ENCODE data around the gene SCTR.

SCTR gene

GRCh38 chr2:119523952-119524694 lies at the start of gene SCTR:
Gene SCTR (minus strand): TSS chr2:119524483. CDS start chr2:119524226, 257 bp downstream.
- DNase-seq, result peak; percentile 10 to 26

GRCh38 chr2:119567292-119567691 lies 43.0 kb upstream of the SCTR start:
- no peak for DNase-seq

- DNase-seq, result no peak
Observed at GRCh38 chr2:119565481-119565880, 41.2 kb upstream of the SCTR start.

DNA sequence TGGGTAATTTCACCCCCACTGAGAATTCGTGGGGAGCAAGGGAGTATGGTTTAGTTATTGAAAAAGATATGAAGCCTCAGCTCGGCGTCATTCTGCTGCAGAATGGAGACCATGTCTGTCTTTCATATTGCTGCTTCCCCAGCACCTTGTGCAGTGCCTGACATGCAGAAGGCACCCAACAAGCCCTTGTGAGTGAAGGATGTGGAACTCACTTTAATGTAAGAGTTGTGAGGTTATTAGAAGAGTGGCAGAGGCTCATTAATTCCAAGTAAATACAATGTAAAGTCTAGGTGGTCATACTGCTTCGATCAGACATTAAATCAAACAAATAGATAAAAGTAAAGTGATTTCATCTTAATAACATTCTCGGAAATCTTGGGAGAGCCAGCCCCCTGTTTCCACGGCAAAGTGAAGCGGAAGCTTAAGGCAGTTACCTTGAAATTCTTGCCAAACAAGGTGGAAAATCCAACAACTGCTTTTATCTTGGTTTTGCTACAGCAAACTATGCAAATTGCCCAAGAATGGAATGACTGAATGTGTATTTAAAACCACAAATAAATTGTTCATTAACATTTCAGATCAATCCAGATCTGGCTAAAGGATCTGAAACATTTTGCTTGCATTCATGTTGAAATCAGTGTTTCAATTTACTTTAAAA lies 29.5 kb upstream of the SCTR start:
- DNase-seq, result no peak

- no peak for DNase-seq
Observed at GRCh38 chr2:119552902-119553301, 28.6 kb upstream of the SCTR start.

- no peak for DNase-seq
Observed at GRCh38 chr2:119550856-119551255, 26.6 kb upstream of the SCTR start.

- no peak for DNase-seq
Observed at GRCh38 chr2:119550346-119550745, 26.1 kb upstream of the SCTR start.

DNA sequence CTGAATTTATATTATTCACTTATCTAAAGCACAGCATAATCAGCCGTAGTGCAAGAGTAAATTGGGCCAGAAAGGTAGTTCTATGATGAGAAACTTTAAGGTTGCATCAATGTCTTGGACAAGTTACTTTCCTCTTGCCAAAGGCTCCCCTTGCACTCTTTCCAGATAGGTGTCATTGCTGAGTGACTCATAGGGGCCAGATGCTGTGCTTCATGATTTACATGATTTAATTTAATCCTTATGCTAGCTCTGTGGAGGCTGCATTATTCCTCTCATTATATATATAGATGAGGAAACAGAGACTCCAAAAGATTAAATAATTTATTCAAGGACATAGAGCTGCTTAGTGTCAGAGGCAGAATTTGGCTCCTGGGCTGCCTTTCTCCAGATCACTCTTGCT lies 25.0 kb upstream of the SCTR start:
- no peak for DNase-seq

- no peak for DNase-seq
Observed at GRCh38 chr2:119548516-119549120, 24.3 kb upstream of the SCTR start.

DNA sequence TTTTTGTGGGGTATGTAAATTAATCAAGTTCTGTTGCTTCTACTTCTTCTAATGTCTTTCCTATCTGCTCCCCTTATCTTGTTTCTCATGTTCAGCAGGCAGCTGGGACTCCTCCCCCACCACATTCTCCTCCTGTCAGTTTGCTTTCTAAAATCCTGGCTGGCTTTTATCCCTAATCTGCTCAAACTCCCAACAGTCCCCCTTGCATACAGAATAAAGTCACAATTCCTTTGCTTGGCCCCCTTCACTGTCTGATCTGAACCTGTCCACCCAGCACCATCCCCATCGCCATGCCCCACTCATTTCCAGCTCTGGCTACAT lies 22.1 kb upstream of the SCTR start:
- no peak for DNase-seq

DNA sequence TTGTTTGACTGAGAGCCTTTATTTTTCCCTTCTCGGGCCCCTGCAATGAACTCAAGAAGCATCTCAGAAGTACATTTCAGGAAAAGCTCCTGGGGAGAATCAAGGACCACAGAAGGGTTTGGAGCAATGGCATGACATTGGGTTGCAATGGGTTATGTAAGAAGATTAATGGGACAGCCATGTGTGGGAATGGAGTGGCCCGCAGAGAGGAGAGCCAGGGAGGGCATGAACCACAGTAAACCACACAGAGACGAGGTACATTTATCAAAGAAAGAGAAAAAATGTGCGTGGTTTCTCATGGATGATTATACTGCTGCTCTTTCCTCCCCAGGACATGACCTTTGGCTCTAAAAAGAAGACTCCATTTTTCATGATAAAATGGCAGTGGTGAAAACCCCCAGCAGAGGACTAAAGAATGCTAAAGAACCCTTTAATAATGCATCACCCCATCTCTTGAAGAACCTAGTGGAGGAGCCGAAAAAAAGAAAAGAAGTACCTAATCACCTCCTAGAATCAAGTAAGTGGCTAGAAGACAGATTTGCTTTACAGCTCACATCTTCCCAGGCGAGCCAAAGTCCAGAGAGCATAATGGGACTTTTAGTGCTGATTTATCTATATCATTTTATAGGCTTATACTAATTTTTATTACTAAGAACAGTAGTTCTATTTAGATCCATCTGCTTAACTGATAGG lies 21.6 kb upstream of the SCTR start:
- no peak for DNase-seq

DNA sequence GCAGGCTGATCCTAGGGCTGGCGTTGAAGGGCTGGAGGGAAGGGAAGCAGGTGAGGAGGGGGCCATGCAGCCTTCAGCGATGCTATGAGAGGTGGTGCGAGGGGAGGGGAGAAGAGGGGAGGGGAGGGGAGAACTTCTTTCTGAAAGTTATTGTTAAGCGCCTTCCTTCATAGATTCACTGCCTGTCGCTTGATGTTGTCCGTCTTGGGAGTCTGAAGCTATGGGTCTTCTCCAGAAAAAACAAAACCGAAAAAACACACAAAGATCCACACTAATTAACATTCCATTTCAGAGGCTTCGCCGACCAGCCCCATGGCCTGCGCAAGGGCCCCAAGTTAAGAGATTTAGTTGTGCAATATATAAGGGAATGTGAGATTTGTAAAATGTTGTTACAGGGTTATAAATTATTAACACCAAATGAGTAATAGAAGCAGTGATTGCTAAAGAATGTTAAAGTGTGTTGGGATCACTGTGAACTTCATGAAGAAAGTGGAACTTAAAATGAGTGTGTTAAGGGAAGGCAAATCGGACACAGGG lies 20.7 kb upstream of the SCTR start:
- no peak for DNase-seq

DNA sequence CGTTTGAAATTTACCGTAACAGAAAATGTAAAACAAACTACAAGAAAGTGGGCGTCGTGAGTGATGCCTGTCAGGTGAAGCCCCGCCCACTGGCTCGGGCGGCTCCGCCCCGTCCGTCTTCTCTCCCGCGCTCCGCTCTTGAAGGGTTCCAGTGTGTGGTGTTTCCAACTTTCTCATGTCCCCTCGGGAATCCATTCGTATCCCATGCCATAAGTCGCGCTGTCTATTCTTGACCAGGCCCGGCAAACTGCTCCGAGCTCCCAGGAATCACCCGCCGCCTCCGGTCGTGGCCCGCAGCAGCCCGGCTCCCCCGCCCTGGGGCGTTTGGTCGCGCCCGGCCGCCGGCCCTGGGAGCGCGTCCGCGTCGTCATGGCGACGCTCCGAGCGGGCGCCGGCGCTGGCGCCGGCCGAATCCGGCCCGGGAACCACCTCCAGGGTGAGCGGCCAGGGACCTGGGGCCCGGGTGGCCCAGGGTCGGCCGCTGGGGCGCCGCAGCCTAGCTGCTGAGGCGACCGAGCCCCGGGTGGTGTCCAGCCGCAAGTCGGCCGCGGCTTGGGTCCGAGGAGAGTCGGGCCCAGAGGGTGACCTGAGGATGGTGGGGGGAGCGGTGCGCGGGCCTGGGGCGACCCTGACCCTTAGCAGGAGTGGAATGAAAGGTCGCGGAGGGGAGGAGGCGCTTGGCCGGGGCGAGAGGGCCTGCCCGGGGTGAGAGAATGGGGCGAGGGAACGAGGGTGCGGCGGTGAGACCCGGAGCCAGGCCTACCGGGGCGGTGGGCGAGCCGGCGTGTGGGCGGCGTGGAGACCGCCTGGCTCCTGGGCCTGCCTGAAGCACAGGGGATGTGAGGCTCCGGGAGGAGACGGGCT lies 20.0 kb upstream of the SCTR start, which contains the start of gene CFAP221:
Gene CFAP221 (plus strand): TSS at position 375 of the 864 bp plus-strand sequence. CDS start 1,683 bp downstream, outside the sequence.
- DNase-seq, result peak; percentile 44 to 73

DNA sequence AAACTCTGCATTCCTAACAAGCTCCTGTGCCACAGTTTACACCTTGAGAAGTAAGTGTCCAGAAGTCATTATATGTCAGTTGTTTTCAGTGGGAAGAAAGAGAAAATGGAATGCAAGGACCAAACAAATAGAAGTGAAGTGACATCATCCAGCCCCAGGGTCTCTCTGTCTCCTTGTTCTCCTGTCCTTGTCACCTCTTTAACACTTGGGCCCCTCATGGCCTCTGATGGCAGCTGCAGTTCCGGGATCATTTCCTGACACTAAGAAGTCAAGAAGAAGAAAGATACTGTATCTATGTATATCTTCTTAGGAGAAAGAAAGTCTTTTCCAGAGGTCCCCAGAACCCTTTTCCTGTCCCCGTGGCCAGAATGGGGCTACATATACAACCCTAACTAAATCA lies 17.2 kb upstream of the SCTR start:
- DNase-seq, result no peak

DNA sequence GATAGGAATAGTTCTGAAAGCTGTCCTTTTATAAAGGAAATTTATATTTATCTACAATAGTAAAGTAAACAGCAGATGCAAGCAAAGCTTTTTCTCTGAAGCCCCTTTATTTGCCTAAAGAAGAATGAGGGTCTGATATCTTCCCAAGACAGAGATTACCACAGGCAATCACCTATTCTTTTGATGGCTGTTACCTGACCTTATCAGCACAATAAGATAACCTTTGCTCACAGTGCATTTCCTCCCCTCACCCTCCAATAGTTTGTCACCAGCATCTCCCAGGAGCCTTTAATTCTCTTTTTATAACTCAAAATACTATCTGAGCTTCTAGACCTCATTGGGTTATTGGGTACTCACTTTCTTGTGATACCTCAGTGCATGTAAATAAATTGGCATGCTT lies 13.5 kb upstream of the SCTR start:
- no peak for DNase-seq

DNA sequence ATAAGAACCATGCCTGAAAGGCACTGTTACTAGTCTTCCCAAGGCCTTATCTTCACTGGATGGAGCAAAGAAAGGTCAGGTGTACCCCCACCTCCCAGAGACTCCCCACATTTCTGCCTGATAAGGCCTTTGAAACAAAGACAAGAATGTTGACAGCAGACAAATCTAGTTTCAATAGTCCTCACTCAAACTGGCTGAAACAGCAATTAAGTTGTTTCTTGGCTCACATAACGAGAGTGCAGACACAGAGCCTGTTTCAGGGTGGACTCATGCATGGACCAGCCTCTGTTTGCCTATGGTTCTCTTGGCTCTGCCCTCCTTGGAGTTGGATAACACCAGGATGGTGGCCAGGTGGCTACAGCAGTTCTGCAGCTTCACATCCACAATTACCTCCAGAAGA lies 12.4 kb upstream of the SCTR start:
- no peak for DNase-seq

DNA sequence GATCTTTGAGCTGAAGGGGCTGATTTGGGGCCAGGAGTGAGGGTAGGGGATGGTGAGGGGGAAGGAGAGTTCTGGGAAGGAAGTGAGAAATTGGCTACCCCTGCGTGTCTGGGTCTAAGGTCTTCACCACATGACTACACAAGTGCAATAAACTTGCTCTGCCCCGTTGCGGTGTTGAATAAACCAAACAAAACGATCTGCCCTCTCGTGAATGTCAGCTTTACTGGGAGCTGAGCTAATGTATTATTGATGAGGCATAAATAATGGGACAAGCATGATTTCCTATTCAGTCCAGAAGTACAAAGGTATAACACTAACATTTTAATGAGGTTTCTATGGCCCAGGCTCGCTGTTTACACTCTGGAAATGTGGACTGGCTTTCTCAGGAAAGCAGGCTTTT lies 11.9 kb upstream of the SCTR start:
- no peak for DNase-seq

DNA sequence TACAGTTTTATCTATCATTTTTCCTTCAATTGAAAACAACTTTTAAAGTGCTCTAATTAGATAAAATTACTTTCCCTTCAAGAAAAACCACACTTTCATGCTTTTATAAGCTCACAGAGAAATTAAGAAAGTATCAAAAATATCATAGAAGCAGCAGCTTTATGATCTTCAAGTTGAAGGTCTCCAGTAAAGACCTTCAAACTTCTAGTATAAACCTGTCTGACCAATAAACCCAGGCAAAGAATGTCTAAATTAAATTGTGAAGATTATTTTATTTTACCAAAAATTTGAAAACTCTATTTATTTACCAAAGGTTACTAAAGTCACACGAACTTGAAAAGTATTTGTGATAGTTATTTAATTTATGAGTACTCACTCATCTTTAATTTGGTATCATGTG lies 9.3 kb upstream of the SCTR start:
- no peak for DNase-seq

DNA sequence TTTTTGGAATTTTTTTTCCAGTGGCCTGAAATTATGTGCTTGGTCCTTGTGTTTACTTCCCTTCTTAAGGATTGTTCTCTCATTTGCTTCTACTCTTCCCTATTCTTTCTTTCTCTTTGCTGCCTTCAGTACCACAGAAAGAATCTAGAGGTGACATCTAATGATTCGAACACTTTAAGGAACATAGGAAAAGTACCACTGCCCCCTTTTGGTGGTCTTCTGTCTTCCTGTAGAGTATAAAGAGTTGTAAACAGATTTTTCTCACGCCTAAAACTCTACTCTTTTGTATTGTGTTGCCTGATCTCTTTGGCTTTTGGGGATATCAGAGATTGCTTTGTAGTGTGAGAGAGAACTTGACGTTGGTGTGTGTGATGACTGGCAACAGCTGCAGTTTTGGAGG lies 7.0 kb upstream of the SCTR start:
- DNase-seq, result no peak

DNA sequence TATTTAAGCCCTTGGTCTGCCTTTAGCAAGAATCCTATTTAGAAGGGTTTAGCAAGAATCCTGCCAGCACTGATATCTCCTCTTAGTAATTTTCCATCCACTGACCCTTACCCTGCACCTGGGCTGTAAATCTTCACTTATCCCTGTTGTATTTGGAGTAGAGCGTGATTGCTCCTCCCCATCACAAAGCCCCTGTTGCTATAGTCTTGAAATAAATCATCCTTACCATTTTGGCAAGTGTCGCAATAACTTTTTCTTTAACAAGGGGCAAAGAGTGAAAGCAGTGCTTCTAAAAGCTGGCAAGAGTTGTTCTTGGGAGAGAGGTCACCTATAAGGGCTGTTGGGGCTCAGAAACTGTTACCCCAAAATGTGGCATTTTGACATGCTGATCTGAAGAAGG lies 3.7 kb upstream of the SCTR start:
- no peak for DNase-seq

DNA sequence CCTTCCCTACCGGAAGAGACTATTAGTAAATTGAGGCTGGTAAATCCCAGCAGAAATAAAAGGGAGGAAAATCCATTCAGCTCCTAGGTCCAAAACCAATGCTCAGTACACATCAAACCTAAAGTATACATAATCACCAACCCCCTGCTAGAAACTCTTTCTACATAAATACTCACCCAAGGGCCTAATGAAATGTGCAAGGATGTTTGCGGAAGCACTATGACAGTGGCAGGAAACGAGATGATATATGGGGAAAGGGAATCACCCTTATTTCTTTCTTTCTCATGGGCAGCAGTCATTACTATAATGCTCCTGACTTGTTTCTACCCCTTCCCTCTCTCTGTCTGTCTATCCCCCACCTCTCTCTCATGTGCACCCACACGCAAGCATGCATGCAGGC lies 1.3 kb upstream of the SCTR start:
- no peak for DNase-seq

DNA sequence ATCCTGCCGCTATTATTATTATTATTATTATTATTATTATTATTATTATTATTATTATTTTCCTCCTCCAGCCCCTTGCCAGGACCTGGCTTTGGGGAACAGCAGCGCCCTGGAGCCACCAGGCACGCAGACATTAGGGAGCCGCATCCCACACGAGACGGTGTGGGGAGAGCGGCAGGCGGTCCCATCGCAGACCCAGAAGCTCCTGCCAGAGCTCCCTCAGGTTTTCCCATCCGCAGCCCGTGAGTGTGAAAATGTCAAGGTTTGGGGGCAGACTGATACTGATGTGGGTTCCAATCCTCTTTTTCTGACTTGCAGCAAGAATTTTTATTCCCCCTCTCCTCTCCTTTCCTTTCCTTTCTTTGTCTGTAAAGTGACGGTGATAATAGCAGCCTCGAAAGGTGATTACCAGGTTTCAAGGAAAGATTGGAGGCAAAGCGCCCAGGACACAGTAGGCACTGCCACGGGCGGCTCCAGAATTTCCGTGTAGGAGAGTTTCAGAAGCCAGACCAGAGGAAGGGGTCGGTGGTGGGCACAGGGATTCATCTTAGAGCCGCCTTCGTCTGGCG lies 816 bp downstream of the SCTR start:
- no peak for DNase-seq

Measured in NCI-H2081 (cell line).